Natural killer cell (primary cell): Measurements from ENCODE around the gene PTPRB. TPM values are rescaled to one million over a fixed set of nuclear protein-coding genes. Genes with fewer than 3 reads are reported as not detected.
"Not testable (repeated sequence)": the region's sequence is repeated elsewhere in the genome, so short reads cannot be mapped to it uniquely, and the experiment has no call there.

ENCODE experiments used
- ATAC-seq, 3 donors: fragments of 150-1000 bp in 2 of 3; fragments of 200-7000 bp in 1 of 3; cut with Tn5 transposase; 1 replicate in 1 of 3; 2 replicates in 2 of 3; pipeline ENCODE4 v1.10.0; 2021; ENCODE audit warnings: mild to moderate bottlenecking in 2 of 3, moderate library complexity in 2 of 3
- DNase-seq, 2 donors: peaks; one replicate each; pipeline versions ENCODE4 v3.0.0 to v3.0.0-alpha.2; 2013 to 2021; ENCODE audit warnings: mixed read lengths in 1 of 2
- H3K27ac ChIP-seq: one replicate; pipeline ENCODE4 v1.5.1; 2013; ENCODE audit warnings: mild to moderate bottlenecking, low read length
- H3K27me3 ChIP-seq: one replicate; pipeline ENCODE4 v1.6.1; 2013; ENCODE audit warnings: low read length; ENCODE audit not compliant: control insufficient read depth, insufficient read depth
- H3K36me3 ChIP-seq: one replicate; pipeline ENCODE4 v1.6.1; 2013; ENCODE audit warnings: low read length; ENCODE audit not compliant: control insufficient read depth, insufficient read depth
- H3K4me1 ChIP-seq: one replicate; pipeline ENCODE4 v1.6.1; 2013; ENCODE audit warnings: low read length; ENCODE audit not compliant: control insufficient read depth, insufficient read depth
- H3K4me3 ChIP-seq: one replicate; pipeline ENCODE4 v1.5.1; 2013; ENCODE audit warnings: low read length
- H3K9me3 ChIP-seq: one replicate; pipeline ENCODE4 v1.6.1; 2013; ENCODE audit warnings: low read length; ENCODE audit not compliant: control insufficient read depth, insufficient read depth
- H3K27ac Mint-ChIP-seq, 2 donors: one replicate each; pipeline ENCODE4 v1.8.0; 2022; ENCODE audit warnings: mild to moderate bottlenecking in 2 of 2, mixed read lengths in 2 of 2, moderate library complexity in 1 of 2
- H3K27me3 Mint-ChIP-seq, 2 donors: one replicate each; pipeline ENCODE4 v1.8.0; 2022; ENCODE audit warnings: low read depth in 2 of 2, mixed read lengths in 2 of 2
- H3K36me3 Mint-ChIP-seq: one replicate; pipeline ENCODE4 v1.8.0; 2022; ENCODE audit warnings: mixed read lengths
- H3K4me1 Mint-ChIP-seq, 2 donors: one replicate each; pipeline ENCODE4 v1.8.0; 2022; ENCODE audit warnings: mixed read lengths in 2 of 2
- H3K4me3 Mint-ChIP-seq: one replicate; pipeline ENCODE4 v1.8.0; 2022; ENCODE audit warnings: mild to moderate bottlenecking, moderate library complexity, mixed read lengths
- H3K9me3 Mint-ChIP-seq, 2 donors: one replicate each; pipeline ENCODE4 v1.8.0; 2022; ENCODE audit warnings: mixed read lengths in 2 of 2
- WGBS: methylation state at CpG from one replicate; pipeline ENCODE4 v1.1.7; 2013; ENCODE audit warnings: missing lambda C conversion rate; ENCODE audit not compliant: insufficient coverage; 5-methylcytosine and 5-hydroxymethylcytosine counted together
- intact Hi-C: fragments of 100-400 bp; cut with micrococcal nuclease; formaldehyde crosslinking; loops from one replicate; pipeline ENCODE4 v1.14.2; 2022
- total RNA-seq, 4 donors: library from RNA; stranded (reverse); fragments of 120-200 nt in 1 of 4; gene quantifications; one replicate each; pipeline versions ENCODE4 v1.2.3 to v1.2.4, GENCODE V29; 2013 to 2022
- TF ChIP-seq, protein P1 (sequence below): fragments of 200-600 bp; IDR thresholded peaks from one replicate; pipeline ENCODE4 v1.8.0; 2022; ENCODE audit warnings: antibody characterized with exemption

PTPRB gene
- total RNA-seq, 3 donors from 2014 or later (not counting 1 experiment from before 2014, with no cell fraction given), result 2.3 to 7.8 (median 5.5) TPM

- DNase-seq (no peak), ATAC-seq (no peak)
- no peaks in the 10 kb centered on the region for H3K4me1 Mint-ChIP-seq
- no peak overlapping the region for H3K27ac Mint-ChIP-seq
- no peaks in the 10 kb centered on the region for H3K9me3 Mint-ChIP-seq
- H3K27me3 Mint-ChIP-seq, result peaks cover 13 to 14% of the 10 kb centered on the region in 2 donors
- H3K36me3 Mint-ChIP-seq, result no peaks in the 10 kb centered on the region
- no peak overlapping the region for H3K27ac ChIP-seq
- H3K9me3 ChIP-seq, result no peaks in the 10 kb centered on the region
- intact Hi-C loops, result no loop called here
- TF ChIP-seq, protein P1, sequence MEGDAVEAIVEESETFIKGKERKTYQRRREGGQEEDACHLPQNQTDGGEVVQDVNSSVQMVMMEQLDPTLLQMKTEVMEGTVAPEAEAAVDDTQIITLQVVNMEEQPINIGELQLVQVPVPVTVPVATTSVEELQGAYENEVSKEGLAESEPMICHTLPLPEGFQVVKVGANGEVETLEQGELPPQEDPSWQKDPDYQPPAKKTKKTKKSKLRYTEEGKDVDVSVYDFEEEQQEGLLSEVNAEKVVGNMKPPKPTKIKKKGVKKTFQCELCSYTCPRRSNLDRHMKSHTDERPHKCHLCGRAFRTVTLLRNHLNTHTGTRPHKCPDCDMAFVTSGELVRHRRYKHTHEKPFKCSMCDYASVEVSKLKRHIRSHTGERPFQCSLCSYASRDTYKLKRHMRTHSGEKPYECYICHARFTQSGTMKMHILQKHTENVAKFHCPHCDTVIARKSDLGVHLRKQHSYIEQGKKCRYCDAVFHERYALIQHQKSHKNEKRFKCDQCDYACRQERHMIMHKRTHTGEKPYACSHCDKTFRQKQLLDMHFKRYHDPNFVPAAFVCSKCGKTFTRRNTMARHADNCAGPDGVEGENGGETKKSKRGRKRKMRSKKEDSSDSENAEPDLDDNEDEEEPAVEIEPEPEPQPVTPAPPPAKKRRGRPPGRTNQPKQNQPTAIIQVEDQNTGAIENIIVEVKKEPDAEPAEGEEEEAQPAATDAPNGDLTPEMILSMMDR, result no peak
- WGBS, result 75% methylated on average over 2 of the region's 2 CpGs
- H3K36me3 ChIP-seq, result no peaks in the 10 kb centered on the region
- no peak overlapping the region for H3K4me3 Mint-ChIP-seq
- H3K4me1 ChIP-seq, result no peaks in the 10 kb centered on the region
- no peaks in the 10 kb centered on the region for H3K27me3 ChIP-seq
- H3K4me3 ChIP-seq, result no peak overlapping the region
Observed at GRCh38 chr12:70507442-70507841, 129.8 kb downstream of the PTPRB start.

- no peaks in the 10 kb centered on the region for H3K36me3 Mint-ChIP-seq
- WGBS, result 97% methylated on average over 5 of the region's 5 CpGs
- Histone ChIP-seq H3K27ac (no peak overlapping the region), H3K9me3 (peaks cover 5% of the 10 kb centered on the region), H3K36me3 (no peaks in the 10 kb centered on the region), H3K4me3 (no peak overlapping the region), H3K4me1 (no peaks in the 10 kb centered on the region), H3K27me3 (no peaks in the 10 kb centered on the region)
- TF ChIP-seq, protein P1, result no peak
- intact Hi-C loops, result no loop called here
- peaks cover 0 to 12% of the 10 kb centered on the region in 2 donors for H3K27me3 Mint-ChIP-seq
- H3K27ac Mint-ChIP-seq, result no peak overlapping the region
- no peak for ATAC-seq
- no peak for DNase-seq
- H3K9me3 Mint-ChIP-seq, result no peaks in the 10 kb centered on the region
- H3K4me3 Mint-ChIP-seq, result no peak overlapping the region
- no peaks in the 10 kb centered on the region for H3K4me1 Mint-ChIP-seq
Observed at GRCh38 chr12:70497508-70497907, 139.7 kb downstream of the PTPRB start.

DNA sequence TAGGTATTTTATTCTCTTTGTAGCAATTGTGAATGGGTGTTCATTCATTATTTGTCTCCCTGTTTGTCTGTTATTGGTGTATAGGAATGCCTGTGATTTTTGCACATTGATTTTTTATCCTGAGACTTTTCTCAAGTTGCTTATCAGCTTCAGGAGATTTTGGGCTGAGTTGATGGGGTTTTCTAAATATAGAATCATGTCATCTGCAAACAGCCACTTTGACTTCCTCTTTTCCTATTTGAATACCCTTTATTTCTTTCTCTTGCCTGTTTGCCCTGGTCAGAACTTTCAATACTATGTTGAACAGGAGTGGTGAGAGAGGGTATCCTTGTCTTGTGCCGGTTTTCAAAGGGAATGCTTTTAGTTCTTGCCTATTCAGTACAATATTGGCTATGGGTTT is 144.3 kb downstream of the PTPRB start:
- H3K27ac ChIP-seq, H3K36me3 Mint-ChIP-seq, H3K27me3 Mint-ChIP-seq, H3K4me1 Mint-ChIP-seq, ATAC-seq, H3K4me1 ChIP-seq, H3K4me3 ChIP-seq, DNase-seq, intact Hi-C loops, H3K4me3 Mint-ChIP-seq, H3K9me3 ChIP-seq, H3K27me3 ChIP-seq, H3K36me3 ChIP-seq, H3K27ac Mint-ChIP-seq, H3K9me3 Mint-ChIP-seq: not testable (repeated sequence)
- WGBS, result no CpG with 5 or more reads among the region's 1 CpG

DNA sequence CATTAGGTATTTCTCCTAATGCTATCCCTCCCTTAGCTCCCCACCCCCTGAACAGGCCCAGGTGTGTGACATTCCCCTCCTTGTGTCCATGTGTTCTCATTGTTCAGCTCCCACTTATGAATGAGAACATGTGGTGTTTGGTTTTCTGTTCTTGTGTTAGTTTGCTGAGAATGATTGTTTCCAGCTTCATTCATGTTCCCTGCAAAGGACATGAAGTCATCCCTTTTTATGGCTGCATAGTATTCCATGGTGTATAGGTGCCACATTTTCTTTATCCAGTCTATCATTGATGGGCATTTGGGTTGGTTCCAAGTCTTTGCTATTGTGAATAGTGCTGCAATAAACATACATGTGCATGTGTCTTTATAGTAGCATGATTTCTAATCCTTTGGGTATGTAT is 146.3 kb downstream of the PTPRB start:
- H3K36me3 Mint-ChIP-seq, ATAC-seq, H3K27ac Mint-ChIP-seq, H3K4me3 Mint-ChIP-seq, DNase-seq, H3K27ac ChIP-seq, H3K27me3 ChIP-seq, intact Hi-C loops, H3K9me3 ChIP-seq, H3K9me3 Mint-ChIP-seq, H3K4me1 Mint-ChIP-seq, H3K36me3 ChIP-seq, H3K4me3 ChIP-seq, H3K4me1 ChIP-seq: not testable (repeated sequence)
- H3K27me3 Mint-ChIP-seq, result peaks cover 8 to 13% of the 10 kb centered on the region in 2 donors

DNA sequence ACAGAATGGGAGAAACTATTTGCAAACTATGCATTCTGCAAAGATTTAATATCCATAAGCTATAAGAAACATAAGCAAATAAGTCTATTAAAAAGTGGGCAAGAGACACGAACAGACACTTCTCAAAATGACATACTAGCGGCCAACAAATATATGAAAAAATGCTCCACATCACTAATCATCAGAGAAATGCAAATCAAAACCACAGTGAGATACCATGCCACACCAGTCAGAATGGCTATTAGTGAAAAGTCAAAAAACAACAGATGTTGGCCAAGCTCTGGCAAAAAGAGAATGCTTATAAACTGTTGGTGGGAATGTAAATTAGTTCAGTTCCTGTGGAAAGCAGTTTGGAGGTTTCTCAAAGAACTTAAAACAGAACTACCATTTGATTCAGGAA is 149.8 kb downstream of the PTPRB start:
- Mint-ChIP-seq H3K27ac (no peak overlapping the region), H3K36me3 (no peaks in the 10 kb centered on the region), H3K27me3 (peaks cover 9 to 22% of the 10 kb centered on the region in 2 donors), H3K4me3 (no peak overlapping the region), H3K4me1 (no peaks in the 10 kb centered on the region), H3K9me3 (no peaks in the 10 kb centered on the region)
- Histone ChIP-seq H3K27ac (no peak overlapping the region), H3K4me1 (no peaks in the 10 kb centered on the region), H3K36me3 (no peaks in the 10 kb centered on the region), H3K27me3 (no peaks in the 10 kb centered on the region), H3K9me3 (no peaks in the 10 kb centered on the region), H3K4me3 (no peak overlapping the region)
- WGBS, result 81% methylated on average over 2 of the region's 2 CpGs
- TF ChIP-seq, protein P1, result no peak
- intact Hi-C loops, result no loop called here
- ATAC-seq, result no peak
- DNase-seq, result no peak
